ENCODE results near the gene ZNF423.

ZNF423 gene

DNA sequence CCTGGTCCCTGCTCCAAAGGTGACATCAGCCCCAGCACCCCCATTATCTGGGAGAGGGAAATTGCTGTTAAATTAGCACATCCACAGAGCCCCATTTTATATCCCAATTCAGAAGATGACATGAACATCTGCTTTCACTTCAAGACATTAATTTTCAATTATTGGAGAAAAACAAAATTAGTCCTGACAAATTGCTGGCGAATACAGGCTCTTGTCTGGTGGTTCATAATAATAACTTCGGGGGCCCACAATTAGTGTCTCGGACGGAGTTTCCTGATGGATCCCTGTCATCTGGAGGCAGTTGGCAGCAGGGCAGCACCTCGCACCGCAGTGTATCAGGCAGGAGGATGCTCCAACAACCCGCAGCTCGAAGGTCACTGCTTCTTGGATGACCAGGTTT lies 7.4 kb downstream of the ZNF423 start:
- no peak for DNase-seq (ENCODE audit: low read depth)

DNA sequence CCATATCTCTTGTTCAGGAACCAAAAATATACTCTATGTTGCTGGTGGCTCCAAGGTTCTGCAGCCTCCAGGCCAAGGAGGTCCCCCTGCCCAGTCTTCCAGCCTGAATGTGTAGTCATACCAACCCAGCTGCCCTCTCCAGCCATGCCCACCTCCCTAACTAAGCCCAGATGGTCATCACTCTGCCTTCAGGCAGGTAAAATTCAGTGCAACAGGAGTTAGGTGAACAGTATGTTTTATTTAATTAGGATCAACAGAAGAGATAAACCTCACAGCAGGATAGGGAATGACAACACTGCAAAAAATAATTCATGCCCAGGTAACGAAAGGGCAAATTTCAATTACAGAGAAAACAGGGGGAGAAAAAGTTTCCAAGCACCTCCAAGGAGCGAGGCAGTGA lies 9.1 kb downstream of the ZNF423 start:
- DNase-seq (ENCODE audit: low read depth): no peak

DNA sequence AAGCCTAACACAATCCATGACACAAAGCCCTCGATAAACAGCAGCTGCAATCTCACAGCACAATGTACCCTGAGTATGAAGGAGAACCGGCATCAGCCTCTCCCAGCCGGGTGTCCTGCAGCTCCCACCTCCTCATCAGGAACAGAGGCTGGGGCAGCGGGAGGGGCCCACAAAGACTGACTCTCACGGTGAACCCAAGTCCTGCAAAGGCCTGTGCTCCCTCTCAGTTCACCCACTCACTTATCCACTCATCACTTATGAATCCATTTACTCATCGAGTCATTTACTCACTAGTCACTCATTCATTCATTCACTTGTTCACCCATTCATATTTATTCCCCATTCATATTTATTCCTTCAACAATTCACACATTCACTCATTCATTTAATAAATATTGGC lies 11.6 kb downstream of the ZNF423 start:
- no peak for DNase-seq (ENCODE audit: low read depth)

DNA sequence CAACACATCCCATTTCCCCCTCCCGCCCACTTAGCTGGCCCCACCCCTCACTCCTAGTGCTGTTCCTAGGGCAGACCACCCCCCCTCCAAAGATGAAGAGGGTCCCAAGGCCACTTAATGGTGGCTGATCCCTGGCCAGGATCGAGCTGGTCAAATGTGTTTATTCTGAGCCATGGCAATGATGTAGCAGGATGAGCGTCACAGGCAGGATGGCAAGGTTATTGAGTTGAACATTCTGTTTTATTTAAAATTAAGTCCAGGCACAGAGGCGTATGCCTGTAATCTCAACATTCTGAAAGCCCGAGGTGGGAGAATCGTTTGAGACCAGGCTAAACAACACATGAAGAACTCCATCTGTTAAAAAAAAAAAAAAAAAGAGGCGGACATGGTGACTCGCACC lies 12.2 kb downstream of the ZNF423 start:
- no peak for DNase-seq (ENCODE audit: low read depth)

DNA sequence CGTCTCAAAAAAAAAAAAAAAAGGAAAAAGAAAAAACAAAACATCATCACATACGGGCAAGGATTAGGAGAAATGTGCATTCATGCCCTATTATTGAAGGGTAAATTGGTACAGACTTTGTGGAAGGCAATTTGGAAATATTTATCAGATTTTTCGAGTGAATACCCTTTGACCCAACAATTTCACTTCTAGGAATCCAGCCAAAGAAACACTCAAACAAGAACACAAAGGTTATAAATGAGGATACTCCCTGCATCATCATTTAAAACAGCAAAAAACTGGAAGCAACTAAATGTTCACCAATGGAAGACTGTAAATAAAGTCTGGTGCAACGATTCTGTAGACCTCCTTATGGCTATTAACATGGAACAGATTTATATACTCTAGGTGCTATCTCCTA lies 12.9 kb downstream of the ZNF423 start:
- no peak for DNase-seq (ENCODE audit: low read depth)

DNA sequence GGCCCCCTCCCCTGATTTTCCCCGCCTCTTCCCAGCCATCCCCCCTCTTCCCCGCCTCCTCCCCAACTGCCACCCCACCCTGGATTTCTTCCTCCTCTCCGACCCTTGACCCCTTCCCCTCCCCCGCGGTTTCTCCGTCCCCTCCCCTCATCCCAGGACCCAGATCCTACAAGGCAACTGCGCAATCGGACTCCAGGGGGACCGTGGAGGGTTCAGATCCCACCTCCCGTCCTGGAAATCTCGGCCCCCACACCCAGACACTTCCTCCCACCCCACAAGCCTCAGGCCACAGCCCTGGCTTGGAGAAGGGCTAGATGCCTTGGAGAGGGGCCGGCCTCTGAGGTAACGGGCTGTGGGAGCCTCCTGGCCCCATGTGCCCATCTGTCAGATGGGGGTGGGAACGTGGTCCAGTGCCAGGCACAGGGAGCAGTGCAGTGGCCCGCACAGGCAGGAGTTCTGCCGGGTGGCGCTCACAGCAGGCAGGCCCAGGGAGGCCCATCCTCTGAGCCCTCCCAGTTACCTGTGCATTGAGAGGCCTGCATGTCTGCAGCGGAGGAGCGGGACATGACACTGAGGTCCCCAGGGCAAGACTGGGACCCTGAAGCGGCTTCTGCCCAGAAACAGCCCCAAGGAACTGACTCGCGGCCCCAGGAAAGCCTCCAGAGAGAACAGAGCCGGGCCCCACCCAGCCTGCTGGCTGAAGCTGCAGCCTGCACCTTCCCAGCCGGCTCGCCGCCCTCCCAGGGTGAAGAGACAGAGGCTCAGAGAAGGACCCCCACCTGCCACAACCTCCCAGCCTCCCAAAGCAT lies 16.7 kb downstream of the ZNF423 start:
- DNase-seq (ENCODE audit: low read depth): no peak

DNA sequence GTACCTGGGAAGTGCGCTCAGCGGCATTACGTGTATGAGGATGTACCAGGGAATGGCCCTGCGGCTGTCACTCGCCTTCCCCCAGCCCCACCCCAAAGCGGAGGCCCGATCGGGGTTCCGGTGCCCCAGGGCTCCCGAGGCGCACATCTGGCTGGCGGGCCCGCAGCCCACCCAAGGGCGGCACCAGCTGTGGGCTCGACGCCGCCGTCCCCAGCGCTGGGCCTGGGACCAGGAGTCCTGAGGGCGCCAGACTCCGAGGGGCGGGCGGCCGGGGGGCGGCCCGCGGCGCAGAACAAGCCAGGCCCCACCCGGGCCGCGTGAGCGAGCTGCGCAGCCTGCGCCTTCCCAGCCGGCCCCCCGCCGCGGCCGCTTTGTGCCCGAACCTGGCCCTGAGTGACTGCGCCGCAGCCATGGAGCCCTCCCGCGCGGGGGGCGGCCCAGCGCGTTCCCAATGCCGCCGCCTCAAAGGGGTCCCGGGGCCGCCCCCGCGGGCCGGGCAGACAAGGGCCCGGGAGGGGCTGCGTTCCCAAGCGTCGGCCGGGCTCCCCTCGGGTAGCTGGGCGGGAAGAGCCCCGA lies 17.4 kb downstream of the ZNF423 start:
- no peak for DNase-seq (ENCODE audit: low read depth)

DNA sequence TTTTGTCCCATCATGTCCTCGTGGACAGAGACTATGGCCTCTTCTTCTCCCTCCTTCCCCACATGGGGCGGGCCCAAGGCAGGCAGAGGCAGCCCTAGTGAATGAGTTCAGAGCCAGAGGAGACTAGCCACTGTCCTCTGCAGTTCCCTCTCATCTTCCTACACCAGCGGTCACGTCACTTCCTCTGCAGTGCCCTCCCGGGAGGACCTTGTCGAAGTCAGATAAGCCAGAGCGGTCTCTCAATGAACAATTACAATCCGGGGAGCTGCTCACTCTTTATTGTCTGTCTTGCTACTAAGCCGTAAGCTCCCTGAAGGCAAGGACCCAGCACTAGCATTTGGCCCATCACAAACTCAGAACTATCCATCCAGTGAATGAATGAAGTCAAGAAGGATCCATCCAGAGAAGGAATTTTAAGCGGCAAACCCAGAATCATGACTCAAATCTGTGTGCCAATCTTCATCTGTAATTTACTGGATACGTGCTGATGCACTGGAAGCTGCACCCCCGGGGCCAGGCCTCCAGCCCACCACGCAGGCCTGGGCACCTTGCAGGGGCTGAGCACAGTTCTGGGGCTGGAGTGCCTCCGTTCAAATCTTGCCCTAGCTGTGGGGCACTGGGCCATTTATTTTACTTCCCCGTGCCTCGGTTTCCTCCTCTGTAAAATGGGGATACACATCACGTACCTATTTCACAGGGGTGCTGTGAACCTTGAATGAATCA lies 18.1 kb downstream of the ZNF423 start:
- DNase-seq (ENCODE audit: low read depth): no peak

DNA sequence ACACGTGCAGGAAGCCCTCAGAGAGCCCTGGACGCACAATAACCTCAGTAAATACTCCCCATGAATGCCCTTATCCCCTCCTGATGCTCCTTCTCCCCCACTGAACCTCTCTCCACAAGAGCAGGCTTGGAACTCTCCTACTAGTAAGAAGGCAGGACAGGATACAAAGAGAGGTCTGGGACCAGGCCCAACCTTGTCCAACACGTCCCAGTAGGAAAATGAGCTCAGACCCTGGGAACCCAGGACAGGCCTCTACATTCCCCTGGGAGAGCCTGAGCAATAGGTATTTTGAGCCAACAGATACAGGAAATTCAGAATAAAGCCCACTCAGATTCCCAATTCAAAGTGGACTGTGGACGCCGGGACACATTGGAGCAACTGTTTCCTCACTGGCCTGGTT lies 19.2 kb downstream of the ZNF423 start:
- DNase-seq (ENCODE audit: low read depth): no peak

DNA sequence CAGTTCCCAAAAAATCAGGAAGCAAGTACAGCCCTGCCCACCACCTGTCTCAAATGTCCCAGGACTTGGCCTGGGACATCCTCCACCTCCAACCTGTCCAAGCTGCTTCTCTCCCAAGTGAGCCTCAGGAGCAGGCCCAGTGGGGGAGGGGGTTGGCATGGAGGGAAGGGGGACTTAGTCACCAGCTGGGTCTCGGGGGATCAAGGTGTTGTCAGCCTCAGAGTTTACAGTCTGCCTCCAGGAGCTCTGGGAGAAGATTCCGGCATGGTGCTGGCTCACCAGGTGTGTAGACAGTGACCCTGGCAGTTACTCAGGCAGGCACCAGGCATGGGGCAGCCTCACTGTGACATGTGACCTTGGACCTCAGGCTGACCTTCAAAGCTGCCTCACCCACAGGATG lies 19.7 kb downstream of the ZNF423 start:
- no peak for DNase-seq (ENCODE audit: low read depth)

DNA sequence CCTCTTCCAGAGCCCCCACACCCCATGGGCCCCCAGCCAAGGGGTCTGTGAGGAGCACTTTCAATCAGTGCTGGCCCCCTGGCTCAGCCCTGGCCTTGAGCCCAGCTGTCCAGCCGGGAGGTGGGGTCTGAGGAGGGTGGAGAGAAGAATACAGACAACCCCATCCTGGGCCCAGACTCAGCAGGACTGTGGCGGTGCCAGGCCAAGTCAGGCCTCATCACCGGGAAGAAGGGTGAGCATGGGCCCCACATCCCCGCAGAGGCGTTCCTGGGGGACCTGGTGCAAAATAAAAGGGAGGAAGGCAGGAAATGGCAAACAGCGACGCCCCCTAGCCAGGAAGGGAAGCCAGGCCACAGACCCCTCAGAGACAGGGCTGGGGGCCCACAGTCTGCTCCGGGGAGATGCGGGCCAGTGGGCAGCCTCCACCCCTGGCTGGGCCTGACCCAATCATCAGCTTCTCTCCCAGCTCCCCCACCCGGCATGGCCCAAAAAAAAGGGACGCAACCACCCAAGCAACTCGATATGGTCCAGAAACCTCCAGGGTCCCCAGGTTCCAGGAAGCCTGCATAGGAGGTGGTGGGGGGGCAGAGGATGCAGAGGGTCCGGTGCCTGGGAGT lies 20.6 kb downstream of the ZNF423 start:
- DNase-seq (ENCODE audit: low read depth): no peak

DNA sequence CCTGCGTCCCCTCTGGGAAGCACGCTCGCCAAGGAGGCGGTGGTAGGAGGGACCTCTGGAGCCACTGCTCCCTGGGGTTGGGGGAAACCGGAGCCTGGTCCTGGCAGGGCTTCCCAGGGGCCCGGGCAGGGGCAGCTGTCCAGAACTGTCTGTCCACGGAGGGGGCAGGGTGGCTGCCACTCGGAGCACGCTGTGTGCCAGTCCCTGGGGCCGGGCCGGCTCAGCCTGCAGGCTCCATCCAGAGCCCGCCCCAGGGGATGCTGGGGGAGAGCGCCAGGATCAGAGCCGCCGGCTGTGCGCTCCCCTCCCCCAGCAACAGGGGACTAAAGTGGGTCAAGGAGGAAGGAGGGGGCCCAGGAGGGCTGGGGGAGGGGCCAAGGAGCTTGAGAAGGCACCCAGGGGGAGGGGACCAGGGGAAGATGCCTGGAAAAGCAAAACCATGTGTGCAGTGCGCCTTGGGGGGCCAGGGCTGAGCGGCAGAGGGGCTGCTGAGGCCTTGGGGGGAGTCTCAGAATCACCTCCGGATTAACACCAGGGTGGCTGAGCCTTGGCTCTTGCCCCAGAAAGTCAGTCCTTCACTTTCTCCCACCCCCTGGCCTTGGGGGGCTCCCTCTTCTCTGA lies 21.3 kb downstream of the ZNF423 start:
- no peak for DNase-seq (ENCODE audit: low read depth)

DNA sequence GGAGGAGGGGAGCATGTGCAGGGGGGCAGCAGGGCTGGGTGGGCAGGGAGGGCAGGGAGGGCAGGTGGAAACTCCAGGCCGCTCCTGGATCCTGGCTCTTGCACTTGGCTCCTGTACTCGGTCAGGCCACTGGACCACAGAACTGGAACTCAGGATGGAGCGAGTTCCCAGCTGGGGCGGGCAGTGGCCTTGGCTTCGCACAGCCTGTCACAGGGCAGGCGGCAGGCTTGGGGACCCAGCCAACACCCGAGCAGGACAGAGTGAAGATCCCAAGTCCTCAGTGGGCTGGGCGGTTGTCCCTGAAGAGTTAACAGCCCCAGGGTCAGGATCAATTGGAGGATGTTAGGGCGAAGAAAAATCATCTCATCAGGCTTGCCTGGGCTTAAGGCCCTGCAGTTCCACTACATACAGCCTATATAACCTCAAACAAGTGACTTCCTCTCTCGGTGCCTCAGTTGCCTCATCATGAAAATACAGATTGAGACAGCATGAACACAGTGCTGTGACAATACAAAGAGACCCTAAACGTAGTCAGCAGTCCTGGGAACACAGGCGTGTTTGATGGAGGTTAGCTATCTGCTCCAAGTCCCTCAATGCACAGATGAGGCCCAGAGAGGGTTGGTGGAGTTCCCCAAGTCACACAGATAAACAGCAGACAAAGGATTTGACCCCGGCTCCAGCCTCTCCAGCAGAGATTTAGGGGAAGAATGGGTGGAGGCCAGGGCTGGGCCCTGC lies 21.9 kb downstream of the ZNF423 start:
- DNase-seq (ENCODE audit: low read depth): no peak

DNA sequence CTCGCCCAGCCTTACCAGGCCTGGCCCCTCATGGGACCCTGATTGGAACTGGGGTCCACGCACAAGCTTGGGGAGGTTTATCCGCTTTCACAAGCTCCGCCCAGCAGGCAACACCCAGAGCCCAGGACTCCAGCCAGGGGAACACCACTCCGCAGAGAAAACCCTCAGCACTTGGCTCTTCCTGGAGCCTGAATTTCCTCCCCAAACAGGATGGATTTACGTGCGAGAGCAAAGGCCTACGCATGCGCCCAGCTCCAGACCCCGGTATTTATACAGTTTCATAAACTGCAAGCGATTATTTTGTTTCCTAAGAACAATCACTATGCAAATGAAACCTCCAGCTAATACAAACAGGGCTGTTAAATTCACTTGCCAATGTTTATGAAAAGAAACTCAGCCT lies 22.8 kb downstream of the ZNF423 start:
- DNase-seq (ENCODE audit: low read depth): no peak

DNA sequence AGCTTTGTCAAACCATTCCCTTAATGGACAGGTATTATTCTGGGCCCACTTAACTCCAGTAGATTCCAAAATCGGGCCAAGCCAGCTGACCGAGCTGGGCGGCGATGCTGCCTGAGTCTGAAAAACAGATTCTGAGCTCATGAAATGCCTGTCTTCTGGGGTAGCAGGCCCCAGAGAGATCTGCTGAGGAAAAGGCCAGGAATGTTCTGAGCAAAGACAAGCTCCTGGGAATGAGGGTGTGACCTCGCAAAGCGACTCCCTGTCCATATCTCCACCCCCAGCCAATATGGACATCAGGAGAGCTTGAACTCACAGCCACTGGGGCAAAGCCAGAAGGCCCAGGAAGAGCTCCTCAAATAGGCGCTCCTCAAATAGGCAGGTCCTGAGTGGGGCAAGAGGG lies 23.7 kb downstream of the ZNF423 start:
- DNase-seq (ENCODE audit: low read depth): no peak

DNA sequence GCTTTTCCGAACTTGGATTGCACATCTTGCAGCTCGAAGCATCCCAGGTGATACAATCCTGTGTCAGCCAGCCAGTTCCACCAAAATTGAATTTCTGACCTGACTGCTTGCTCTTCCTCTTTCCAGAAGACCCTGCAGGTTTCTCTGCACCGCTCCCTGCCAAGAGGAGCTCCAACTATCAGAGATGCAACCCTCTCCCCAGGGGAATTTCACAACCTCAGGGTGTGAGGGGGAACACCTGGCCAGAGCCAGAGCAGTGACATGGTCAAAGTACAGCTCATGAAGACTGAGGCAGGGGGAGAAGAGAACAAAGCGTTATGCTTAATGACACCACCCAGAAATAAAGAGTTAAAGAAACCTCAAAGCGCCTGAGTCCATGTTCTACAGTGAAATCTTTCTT lies 25.0 kb downstream of the ZNF423 start:
- DNase-seq (ENCODE audit: low read depth): no peak

DNA sequence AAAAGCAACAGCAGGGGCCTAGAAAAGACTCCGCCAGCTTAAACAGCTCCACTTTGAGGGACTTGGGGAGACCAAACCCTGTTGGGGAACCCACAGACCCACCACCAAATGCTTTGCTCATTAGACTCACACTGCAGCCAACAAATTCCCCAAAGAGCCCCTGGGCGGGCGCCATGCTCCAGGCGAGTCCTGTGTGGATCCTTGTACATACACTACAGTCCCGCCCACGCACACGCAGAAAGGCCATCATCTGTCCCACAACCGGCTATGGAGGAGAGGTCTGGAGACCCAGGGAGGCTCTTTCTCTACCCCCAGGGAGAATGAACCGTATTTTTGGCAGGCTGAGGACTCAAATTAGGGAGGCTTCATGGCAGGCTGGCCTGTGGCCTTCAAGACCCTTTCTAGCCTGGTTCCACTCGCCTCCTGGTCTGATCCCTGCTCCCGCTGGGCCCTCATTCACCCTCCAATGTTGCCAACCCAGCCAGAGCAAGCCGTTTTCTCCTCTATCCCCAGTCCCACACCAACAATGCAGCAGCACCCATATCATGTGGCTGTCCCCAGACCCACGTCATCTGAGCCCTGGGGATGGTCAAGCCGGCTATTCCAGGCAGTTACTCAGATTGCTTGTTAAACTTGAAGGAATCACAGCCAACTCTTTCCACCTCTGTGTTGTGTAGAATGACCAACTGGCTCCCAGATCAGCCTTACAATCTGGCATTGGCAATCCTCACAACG lies 27.2 kb downstream of the ZNF423 start:
- no peak for DNase-seq (ENCODE audit: low read depth)

DNA sequence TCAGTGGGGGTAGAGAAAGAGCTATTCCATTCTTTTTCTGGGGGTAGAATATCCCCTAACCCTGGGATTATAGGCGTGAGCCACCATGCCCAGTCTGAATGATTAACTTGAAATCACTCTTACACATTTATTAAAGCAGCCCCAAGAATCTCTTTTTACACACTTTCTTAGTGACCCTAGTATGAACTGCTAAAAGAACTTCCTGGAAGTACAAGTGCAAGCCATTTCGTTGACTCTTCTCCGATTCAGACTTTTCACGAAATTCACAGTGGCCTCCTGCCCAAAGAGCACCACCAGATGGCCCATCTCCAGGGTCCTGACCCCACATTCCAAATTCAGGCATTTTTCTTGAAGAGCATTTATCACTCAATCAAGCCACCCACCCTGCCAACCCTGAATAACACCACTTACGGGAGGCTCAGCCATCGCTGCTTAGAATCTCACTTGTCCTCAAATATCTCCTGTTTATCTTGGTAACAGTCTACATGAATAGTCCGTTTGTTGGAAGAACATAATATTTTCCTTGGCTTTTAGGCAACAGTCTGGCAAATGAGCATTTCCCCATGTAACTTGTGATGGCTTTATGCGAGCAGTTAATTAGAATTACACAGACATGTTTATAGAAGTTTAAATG lies 28.0 kb downstream of the ZNF423 start:
- DNase-seq (ENCODE audit: low read depth): no peak

DNA sequence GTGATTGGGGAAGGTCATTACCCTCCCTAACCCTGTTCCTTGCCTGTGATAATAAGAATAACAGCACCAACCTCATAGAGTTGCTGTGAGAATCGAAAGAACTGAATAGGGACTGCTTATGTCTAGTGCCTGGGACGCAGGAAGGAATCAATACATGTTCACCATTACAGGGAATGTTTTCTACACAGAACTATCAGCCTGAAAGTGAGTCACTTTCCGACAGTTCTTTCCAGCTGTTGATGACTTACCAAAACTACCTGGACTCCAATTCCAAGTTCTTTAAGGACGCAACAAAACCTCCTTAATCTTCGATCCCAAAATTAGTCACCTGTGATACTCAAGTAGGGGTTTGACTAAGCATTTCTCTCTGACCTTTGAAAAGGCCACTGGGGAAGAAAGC lies 29.4 kb downstream of the ZNF423 start:
- no peak for DNase-seq (ENCODE audit: low read depth)

DNA sequence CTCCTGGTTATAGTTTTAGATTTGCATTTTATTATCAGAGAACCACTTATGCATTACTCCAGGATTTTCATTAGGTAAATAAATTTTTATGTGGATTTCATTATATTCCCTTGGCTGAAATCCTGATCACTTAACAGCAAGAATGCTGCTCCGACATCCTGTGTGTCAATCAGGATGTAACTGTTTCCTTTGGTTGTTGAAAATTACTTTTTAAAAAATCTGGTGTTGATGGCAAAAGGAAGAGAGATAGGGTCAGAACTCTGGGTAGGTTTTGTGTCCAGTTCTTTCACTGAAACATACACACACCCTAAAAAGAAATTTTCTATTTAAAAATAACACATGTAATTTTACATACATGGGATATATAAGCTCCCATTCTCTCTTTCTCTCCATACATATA lies 30.9 kb downstream of the ZNF423 start:
- no peak for DNase-seq (ENCODE audit: low read depth)

DNA sequence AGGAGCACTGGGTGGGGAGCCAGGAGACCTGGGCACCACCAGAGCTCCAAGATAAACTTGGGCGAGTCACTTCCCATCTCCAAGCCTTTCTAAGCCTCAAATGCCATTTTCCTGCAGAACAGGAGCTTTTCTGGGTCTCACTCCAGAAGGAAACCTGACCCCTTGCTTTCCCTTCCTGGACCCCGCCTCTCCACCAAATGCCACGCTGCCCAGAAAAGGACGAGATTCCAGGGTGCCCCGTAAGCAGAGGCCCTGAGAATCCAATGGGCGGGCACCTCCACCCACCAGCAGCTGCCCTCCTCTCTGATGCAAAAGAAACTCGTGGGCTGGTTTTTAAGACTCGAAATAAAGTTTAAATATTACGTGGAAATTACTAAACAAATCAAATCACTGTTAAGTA lies 31.3 kb downstream of the ZNF423 start:
- no peak for DNase-seq (ENCODE audit: low read depth)
